ENCODE data around the gene SNX33. TPM values are rescaled to one million over a fixed set of nuclear protein-coding genes. Genes with fewer than 3 reads are reported as not detected.

SNX33 gene
- total and polyA plus RNA-seq, 2 of the 13 experiments (the other 11 are each of a cell fraction or from before 2014, with no cell fraction given) = 11.0 to 11.6 TPM

DNA sequence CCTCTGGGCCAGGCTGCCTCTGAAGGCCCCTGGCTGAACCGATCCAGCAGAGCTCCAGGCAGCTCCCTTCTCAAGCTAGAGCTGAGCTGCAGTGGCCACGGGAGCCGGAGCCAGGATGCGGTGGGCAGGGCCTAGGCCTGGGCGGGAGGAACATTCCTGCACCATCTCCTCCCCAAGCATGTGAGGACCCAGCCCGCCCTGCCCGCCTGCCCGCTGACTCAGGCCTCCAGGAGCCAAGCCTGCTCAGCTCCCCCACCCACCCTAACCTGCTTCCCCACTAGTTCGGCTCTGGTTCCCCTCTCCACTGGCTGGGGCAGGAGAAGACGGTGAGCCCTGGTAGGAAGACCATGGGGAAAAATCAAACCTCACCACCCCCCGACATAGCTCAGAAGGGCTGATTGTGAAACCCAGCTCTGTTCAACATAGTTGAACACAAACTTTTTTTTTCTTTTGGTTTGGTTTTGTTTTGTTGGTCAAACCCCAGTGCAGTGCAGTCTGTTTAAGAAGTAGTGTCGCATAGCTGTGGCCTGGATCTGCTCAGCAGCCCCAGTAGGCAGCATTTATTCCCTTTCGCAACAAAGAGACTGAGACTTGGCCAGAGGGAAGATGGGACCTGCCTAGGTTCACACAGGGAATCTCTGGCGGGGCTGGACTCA is 13.5 kb downstream of the SNX33 start (continued):
- TF ChIP-seq, protein P1, sequence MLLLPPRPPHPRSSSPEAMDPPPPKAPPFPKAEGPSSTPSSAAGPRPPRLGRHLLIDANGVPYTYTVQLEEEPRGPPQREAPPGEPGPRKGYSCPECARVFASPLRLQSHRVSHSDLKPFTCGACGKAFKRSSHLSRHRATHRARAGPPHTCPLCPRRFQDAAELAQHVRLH (CRISPR knock-in tag; IDR thresholded peaks at IDR 0.05; ENCODE audit: borderline replicate concordance, low read depth) = no peak
- TF ChIP-seq ZNF746 (CRISPR knock-in tag; IDR thresholded peaks at IDR 0.05) (no peak), ZNF205 (CRISPR knock-in tag; IDR thresholded peaks at IDR 0.05) (no peak), ZKSCAN8 (CRISPR knock-in tag; IDR thresholded peaks at IDR 0.05; ENCODE audit: borderline replicate concordance) (no peak), YEATS4 (CRISPR knock-in tag; IDR thresholded peaks at IDR 0.05; ENCODE audit: borderline replicate concordance) (no peak), ZNF3 (CRISPR knock-in tag; IDR thresholded peaks at IDR 0.05) (no peak), ZNF652 (CRISPR knock-in tag; IDR thresholded peaks at IDR 0.05; ENCODE audit: borderline replicate concordance, low read depth) (no peak), GTF2F1 (IDR thresholded peaks at IDR 0.05; ENCODE audit: low read length) (no peak), ZFY (CRISPR knock-in tag; IDR thresholded peaks at IDR 0.05) (peak; percentile 48; the same call in 1 of the 2 replicates), HOXA7 (CRISPR knock-in tag; IDR thresholded peaks at IDR 0.05) (no peak), REPIN1 (CRISPR knock-in tag; IDR thresholded peaks at IDR 0.05; ENCODE audit: borderline replicate concordance, low read depth) (no peak), ZNF557 (CRISPR knock-in tag; IDR thresholded peaks at IDR 0.05) (no peak), ZNF431 (CRISPR knock-in tag; IDR thresholded peaks at IDR 0.05; ENCODE audit: borderline replicate concordance, low read depth) (no peak)
- TF ChIP-seq, protein P2, sequence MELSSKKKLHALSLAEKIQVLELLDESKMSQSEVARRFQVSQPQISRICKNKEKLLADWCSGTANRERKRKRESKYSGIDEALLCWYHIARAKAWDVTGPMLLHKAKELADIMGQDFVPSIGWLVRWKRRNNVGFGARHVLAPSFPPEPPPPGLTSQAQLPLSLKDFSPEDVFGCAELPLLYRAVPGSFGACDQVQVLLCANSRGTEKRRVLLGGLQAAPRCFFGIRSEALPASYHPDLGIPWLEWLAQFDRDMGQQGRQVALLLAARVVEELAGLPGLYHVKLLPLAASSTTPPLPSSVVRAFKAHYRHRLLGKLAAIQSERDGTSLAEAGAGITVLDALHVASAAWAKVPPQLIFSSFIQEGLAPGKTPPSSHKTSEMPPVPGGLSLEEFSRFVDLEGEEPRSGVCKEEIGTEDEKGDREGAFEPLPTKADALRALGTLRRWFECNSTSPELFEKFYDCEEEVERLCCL (CRISPR knock-in tag; IDR thresholded peaks at IDR 0.05; ENCODE audit: borderline replicate concordance) = no peak
- TF ChIP-seq, protein P3, sequence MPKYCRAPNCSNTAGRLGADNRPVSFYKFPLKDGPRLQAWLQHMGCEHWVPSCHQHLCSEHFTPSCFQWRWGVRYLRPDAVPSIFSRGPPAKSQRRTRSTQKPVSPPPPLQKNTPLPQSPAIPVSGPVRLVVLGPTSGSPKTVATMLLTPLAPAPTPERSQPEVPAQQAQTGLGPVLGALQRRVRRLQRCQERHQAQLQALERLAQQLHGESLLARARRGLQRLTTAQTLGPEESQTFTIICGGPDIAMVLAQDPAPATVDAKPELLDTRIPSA (CRISPR knock-in tag; IDR thresholded peaks at IDR 0.05; ENCODE audit: borderline replicate concordance) = no peak
- TF ChIP-seq, protein P4, sequence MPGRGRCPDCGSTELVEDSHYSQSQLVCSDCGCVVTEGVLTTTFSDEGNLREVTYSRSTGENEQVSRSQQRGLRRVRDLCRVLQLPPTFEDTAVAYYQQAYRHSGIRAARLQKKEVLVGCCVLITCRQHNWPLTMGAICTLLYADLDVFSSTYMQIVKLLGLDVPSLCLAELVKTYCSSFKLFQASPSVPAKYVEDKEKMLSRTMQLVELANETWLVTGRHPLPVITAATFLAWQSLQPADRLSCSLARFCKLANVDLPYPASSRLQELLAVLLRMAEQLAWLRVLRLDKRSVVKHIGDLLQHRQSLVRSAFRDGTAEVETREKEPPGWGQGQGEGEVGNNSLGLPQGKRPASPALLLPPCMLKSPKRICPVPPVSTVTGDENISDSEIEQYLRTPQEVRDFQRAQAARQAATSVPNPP (CRISPR knock-in tag; IDR thresholded peaks at IDR 0.05) = no peak
- TF ChIP-seq, protein P5, sequence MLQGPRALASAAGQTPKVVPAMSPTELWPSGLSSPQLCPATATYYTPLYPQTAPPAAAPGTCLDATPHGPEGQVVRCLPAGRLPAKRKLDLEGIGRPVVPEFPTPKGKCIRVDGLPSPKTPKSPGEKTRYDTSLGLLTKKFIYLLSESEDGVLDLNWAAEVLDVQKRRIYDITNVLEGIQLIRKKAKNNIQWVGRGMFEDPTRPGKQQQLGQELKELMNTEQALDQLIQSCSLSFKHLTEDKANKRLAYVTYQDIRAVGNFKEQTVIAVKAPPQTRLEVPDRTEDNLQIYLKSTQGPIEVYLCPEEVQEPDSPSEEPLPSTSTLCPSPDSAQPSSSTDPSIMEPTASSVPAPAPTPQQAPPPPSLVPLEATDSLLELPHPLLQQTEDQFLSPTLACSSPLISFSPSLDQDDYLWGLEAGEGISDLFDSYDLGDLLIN (CRISPR knock-in tag; IDR thresholded peaks at IDR 0.05; ENCODE audit: borderline replicate concordance) = no peak
- TF ChIP-seq, protein P6, sequence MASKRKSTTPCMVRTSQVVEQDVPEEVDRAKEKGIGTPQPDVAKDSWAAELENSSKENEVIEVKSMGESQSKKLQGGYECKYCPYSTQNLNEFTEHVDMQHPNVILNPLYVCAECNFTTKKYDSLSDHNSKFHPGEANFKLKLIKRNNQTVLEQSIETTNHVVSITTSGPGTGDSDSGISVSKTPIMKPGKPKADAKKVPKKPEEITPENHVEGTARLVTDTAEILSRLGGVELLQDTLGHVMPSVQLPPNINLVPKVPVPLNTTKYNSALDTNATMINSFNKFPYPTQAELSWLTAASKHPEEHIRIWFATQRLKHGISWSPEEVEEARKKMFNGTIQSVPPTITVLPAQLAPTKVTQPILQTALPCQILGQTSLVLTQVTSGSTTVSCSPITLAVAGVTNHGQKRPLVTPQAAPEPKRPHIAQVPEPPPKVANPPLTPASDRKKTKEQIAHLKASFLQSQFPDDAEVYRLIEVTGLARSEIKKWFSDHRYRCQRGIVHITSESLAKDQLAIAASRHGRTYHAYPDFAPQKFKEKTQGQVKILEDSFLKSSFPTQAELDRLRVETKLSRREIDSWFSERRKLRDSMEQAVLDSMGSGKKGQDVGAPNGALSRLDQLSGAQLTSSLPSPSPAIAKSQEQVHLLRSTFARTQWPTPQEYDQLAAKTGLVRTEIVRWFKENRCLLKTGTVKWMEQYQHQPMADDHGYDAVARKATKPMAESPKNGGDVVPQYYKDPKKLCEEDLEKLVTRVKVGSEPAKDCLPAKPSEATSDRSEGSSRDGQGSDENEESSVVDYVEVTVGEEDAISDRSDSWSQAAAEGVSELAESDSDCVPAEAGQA (IDR thresholded peaks at IDR 0.05; ENCODE audit: low read depth) = no peak
- TF ChIP-seq, protein P6 (CRISPR knock-in tag; IDR thresholded peaks at IDR 0.05; ENCODE audit: borderline replicate concordance) = no peak
